Measurements from ENCODE around the gene PTPN5.

The PTPN5 gene

GRCh38 chr11:18773104-18773503 is 18.5 kb downstream of the PTPN5 start:
- DNase-seq (ENCODE audit: low spot score), result no peak

DNA sequence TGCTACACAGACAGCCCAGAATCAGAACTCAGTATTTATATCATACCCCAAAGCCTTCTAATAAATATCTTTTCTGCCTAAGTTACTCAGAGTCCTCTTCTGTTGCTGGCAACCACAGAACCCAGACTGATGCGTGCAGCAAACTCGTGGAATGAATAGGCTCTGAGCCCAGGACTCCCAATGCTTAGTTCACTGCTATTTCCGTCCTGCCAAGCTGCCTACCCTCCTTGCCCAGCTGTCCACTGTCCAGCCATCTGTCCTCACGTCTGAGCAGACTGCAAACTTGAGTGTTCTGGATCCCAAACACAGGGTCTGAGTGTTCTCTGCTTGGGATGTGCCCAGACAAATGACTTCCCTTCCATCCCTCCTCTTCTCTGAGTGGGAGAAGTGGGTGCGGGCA is 19.4 kb downstream of the PTPN5 start:
- DNase-seq (ENCODE audit: low spot score), result no peak

- DNase-seq (ENCODE audit: low spot score), result no peak
Measured at GRCh38 chr11:18771266-18772035, 20.1 kb downstream of the PTPN5 start.

DNA sequence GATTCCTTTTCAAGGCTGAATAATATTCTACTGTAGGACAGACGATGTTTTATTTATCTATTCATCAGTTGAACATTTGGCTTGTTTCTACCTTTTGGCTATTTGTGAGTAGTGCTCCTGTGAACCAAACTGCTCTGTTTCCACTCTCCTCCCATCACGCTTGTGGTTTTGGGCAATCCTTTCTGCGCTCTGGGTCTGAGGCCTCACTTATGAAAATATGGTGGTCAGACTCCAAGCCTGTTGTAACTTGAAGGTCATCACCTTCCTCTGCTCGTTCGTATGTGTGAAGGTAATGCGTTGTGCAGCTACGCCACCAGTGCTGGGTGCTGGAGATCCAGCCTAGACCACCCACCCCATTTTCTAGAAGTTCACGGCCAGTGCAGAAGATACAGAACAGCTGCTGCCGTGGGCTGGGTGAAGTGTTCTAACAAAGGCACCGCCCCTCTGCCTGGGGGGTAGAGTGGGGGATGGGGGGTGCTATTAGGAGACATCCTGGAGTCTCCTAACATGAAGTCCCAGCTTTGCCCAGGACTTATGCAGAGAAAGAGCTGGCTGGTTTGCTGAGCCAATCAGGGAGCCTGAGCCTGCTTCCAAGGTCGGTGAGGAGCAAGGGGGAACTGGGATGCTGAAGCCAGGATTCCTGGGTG is 21.0 kb downstream of the PTPN5 start:
- DNase-seq (ENCODE audit: low spot score), result no peak

DNA sequence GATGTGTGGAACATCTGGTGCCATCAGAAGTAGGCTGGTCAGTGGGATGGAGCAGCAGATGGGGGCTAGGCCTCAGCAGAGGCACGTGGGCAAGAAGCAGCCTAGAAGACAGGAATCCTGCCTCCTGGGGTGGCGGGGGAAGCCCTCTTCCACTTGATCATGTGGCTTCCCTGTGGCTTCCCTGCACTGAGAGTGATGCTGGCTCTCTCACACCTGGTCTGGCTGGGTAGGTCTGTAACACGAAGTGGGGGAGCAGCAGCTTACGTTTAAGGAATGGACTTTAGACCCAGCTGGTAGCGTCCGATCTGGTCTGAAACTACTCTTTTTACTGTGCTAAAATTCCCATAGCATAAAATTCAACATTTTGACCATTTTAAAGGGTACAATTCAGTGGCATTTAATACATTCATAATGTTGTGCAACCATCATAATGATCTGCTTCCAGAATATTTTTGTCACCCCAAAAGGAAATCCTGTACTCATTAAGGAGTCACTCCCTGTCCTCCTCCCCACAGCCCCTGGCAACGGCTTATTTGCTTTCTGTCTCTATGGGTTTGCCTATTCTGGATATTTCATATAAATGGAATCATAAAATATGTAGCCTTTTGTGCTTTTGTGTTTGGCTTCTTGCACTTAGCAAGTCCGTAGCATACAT is 21.7 kb downstream of the PTPN5 start:
- no peak for DNase-seq (ENCODE audit: low spot score)

GRCh38 chr11:18768978-18769377 is 22.6 kb downstream of the PTPN5 start:
- DNase-seq (ENCODE audit: low spot score), result no peak

GRCh38 chr11:18768472-18768901 is 23.1 kb downstream of the PTPN5 start:
- DNase-seq (ENCODE audit: low spot score), result no peak

DNA sequence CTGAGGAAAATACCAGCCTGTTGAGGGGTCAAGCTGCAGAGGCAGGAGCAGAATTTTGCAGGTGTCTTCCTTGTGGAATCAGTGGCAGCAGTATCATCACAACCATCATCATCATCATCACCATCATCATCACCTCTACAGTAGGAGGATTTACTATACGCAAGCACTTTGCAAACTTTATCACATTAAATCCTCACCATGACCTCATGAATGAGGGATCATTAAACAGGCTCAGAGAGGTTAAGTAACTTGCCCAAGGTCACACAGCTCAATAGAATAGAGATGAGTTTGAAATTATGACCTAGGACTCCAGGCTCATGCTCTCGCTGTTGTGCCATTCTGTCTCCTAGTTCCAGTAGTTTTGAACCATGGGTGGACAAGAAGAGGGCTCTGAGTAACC is 25.6 kb downstream of the PTPN5 start:
- DNase-seq (ENCODE audit: low spot score), result no peak

- DNase-seq (ENCODE audit: low spot score), result no peak
Measured at GRCh38 chr11:18765554-18765953, 26.0 kb downstream of the PTPN5 start.

GRCh38 chr11:18761741-18762140 is 29.9 kb downstream of the PTPN5 start:
- no peak for DNase-seq (ENCODE audit: low spot score)

DNA sequence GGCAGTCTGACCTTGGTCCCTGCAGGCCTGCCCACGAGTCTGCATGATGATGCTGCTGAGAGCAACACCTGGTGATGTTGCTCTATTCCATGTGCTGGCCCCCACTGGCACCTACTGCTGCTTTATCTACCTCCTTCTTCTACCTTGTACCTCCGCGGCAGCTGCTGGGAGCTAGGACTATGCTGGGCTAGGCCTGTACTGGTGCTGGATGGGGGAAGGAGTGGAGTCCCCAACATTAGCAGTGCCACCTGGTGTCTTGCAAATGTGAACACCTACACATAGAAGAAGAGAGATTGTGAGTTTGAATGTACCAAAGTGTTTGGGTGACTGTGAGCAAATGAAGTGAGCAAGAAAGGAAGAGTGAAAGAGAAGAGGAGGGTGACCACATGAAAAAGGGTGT is 30.5 kb downstream of the PTPN5 start:
- no peak for DNase-seq (ENCODE audit: low spot score)

DNA sequence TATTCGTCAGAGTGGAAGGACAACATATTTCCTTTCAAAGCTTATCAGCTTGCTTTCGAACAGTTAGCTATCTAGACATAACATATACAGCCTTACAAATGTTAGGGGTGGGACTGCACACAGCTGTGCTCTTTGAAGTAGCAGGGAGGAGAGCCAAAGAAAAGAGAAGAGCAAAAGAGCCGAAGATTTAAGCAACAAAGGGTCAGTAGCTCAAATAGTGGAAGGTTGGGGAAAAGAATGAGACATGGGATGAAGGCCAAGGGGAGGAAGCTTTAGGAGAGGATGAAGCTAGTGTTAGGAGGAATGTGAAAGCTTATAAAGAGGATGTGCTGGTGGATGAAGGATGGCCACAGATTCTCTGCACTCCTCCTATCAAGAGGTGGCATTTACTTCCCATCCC is 33.8 kb downstream of the PTPN5 start:
- DNase-seq (ENCODE audit: low spot score), result no peak

DNA sequence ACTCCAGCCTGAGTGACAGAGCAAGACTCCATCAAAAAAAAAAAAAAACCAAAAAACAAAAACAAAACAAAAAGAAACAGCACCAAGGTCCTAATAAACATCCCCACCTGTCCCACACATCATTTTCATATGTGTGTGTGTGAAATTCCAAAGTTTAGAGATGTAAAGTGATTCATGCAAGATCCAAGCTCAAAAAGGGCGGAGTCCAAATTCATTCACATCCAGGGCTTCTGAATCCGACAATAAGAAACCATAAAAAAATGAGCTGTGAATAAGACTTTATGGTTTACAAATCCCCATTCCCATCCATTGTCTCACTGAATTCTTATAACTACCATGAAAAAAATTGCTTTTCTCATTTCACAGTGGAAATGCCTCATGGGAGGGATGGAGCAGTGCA is 34.7 kb downstream of the PTPN5 start:
- no peak for DNase-seq (ENCODE audit: low spot score)

DNA sequence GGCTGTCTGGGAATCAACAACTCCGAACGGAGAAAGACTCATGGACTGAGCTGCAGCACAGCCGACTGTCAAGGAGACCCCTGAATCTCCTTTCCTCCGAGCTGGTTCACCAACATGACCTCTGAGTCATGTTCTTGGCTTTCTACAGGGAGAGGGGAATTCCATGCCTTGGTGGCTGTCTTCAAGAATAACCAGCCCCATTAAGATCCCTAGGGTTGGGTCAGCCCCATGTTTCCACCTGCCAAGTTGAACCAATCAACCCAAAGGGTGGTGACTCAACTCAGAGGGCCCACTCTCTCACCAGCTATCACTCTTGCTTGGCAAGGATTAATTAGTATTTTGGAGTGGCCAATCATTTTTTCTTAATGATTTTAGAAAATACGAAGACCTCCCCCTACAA is 37.3 kb downstream of the PTPN5 start:
- DNase-seq (ENCODE audit: low spot score), result no peak

DNA sequence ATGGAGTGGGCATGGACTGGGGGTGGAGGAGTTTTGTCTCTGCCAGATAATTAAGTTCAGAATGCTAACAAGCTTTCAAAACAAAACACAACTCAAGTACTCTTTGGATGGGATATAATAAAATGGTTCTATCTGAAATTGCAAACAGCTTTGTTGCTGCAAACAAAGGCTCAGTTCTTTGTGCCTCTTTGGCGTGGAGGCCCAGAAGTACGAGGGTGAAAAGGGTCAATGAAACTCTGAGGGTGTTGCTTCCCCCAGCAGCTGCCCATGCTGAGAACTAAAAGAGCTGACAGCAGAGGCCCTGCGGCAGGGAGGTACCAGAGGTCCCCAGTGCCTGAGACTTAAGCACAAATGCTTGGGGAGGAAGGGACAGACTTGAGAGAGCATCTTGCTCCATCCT is 39.1 kb downstream of the PTPN5 start:
- DNase-seq (ENCODE audit: low spot score), result no peak

- DNase-seq (ENCODE audit: low spot score), result no peak
Measured at GRCh38 chr11:18750944-18751343, 40.7 kb downstream of the PTPN5 start.

- DNase-seq (ENCODE audit: low spot score), result no peak
Measured at GRCh38 chr11:18749681-18750319, 41.8 kb downstream of the PTPN5 start.

DNA sequence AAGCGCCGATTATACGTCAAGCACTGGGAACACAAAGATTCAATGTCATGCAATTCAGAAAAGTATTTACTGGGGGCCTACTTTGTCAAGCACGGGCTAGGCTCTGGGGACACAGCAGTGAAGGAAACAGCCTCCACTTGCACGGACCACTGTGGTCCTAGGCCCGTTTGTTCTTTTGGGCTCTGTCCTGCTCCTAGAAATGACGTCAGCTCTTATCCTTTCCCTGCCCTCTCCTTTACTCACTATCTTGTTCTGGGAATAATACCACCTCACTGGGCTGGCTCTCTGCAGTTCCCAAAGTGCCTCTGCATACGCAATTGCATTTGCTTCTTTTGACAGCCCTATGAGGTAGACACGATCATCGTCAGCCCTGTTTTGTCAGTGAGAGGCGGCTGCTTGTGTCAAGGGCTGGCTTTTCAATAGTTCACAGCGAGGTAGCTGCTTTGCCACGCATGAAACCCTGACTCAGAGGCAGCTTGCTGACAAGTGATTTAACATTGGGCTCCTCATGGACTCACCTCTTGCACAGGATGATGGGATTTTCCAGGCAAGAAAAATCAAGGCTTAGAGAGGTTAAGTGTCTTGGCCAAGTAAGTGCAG is 42.7 kb downstream of the PTPN5 start:
- no peak for DNase-seq (ENCODE audit: low spot score)

GRCh38 chr11:18745251-18745650 is 46.3 kb downstream of the PTPN5 start:
- DNase-seq (ENCODE audit: low spot score), result no peak

GRCh38 chr11:18743900-18744514 is 47.6 kb downstream of the PTPN5 start:
- DNase-seq (ENCODE audit: low spot score), result no peak

DNA sequence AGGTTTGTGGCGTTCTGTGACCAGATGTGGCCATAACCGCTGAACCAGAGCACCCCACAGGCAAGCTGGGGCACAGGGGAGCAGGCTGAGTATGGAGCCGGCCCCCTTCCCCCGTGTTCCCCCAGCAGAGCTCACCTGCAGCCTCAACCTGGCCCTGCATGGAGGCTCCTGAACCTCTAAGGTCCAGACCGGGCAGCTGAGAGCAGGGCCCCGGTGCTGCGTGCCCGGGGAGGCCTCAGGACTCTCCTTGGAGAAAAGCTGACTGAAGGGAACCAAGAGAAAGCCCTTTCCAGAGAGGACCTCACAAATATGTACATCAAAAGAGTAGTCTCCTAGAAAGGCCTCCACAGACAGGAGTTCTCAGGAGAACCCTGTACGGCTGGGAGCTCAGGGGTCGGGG is 48.2 kb downstream of the PTPN5 start:
- no peak for DNase-seq (ENCODE audit: low spot score)

- no peak for DNase-seq (ENCODE audit: low spot score)
Measured at GRCh38 chr11:18741783-18742182, 49.8 kb downstream of the PTPN5 start.
